Mucosa of gallbladder (tissue), 1 donor: ENCODE results near the gene MPV17L. TPM values are rescaled to one million over a fixed set of nuclear protein-coding genes. Genes with fewer than 3 reads are reported as not detected.
A peak's percentile ranks its signal among the peaks of the same experiment; 100 is the strongest.
"Not testable (repeated sequence)": the region's sequence is repeated elsewhere in the genome, so short reads cannot be mapped to it uniquely, and the experiment has no call there.

Experiments
- DNase-seq: peaks from one replicate; pipeline ENCODE4 v3.0.0-alpha.2; 2020; ENCODE audit warnings: low spot score
- total RNA-seq: library from RNA; stranded (reverse); gene quantifications from one replicate; pipeline ENCODE4 v1.2.1, GENCODE V29; 2021
- donor health status: DM: no; HTN: no; CAD: no.

The MPV17L gene
- total RNA-seq, 1 donor from 2014 or later = 10.1 TPM

- DNase-seq = not testable (repeated sequence)
These were observed 13.9 kb downstream of the MPV17L start for GRCh38 chr16:15409476-15409875.

GRCh38 chr16:15415511-15415985, 20.0 kb downstream of the MPV17L start:
- DNase-seq = no peak

- no peak for DNase-seq
These were observed 21.6 kb downstream of the MPV17L start for GRCh38 chr16:15417197-15417596.

- DNase-seq = no peak
These were observed 22.7 kb downstream of the MPV17L start for GRCh38 chr16:15418206-15418605.

- DNase-seq = not testable (repeated sequence)
These were observed 26.1 kb downstream of the MPV17L start for GRCh38 chr16:15421696-15422095.

GRCh38 chr16:15422222-15422621, 26.7 kb downstream of the MPV17L start:
- no peak for DNase-seq

GRCh38 chr16:15425861-15426260, 30.3 kb downstream of the MPV17L start:
- no peak for DNase-seq

GRCh38 chr16:15426796-15427195, 31.2 kb downstream of the MPV17L start:
- no peak for DNase-seq

- DNase-seq = peak; percentile 56
These were observed 32.2 kb downstream of the MPV17L start for GRCh38 chr16:15427648-15428239.

GRCh38 chr16:15430884-15431283, 35.3 kb downstream of the MPV17L start:
- DNase-seq = not testable (repeated sequence)

- DNase-seq = no peak
These were observed 38.5 kb downstream of the MPV17L start for GRCh38 chr16:15434079-15434424.

- DNase-seq = peak; percentile 65
These were observed 39.1 kb downstream of the MPV17L start, which contains the start of gene BMERB1 for GRCh38 chr16:15434425-15435215. Gene BMERB1, plus strand, starts transcription at chr16:15434588. Its CDS starts 66 bp downstream, at chr16:15434654.

- DNase-seq = no peak
These were observed 39.8 kb downstream of the MPV17L start for GRCh38 chr16:15435216-15435864.

- DNase-seq = no peak
These were observed 43.5 kb downstream of the MPV17L start for GRCh38 chr16:15439102-15439501.

- DNase-seq = no peak
These were observed 44.0 kb downstream of the MPV17L start for GRCh38 chr16:15439521-15439920.

GRCh38 chr16:15440852-15441251, 45.3 kb downstream of the MPV17L start:
- DNase-seq = no peak

- DNase-seq = not testable (repeated sequence)
These were observed 46.6 kb downstream of the MPV17L start for GRCh38 chr16:15442140-15442539.

GRCh38 chr16:15443753-15444152, 48.2 kb downstream of the MPV17L start:
- no peak for DNase-seq

- no peak for DNase-seq
These were observed 48.7 kb downstream of the MPV17L start for GRCh38 chr16:15444264-15444663.

GRCh38 chr16:15445450-15445849, 49.9 kb downstream of the MPV17L start:
- DNase-seq = no peak

GRCh38 chr16:15446901-15447300, 51.3 kb downstream of the MPV17L start:
- no peak for DNase-seq

- no peak for DNase-seq
These were observed 55.1 kb downstream of the MPV17L start for GRCh38 chr16:15450624-15451023.
